CD4-positive, alpha-beta T cell (primary cell): ENCODE data around the gene RBM28. TPM values are rescaled to one million over a fixed set of nuclear protein-coding genes. Genes with fewer than 3 reads are reported as not detected.

Experiments used
- ATAC-seq: fragments of 200-7000 bp; cut with Tn5 transposase; one replicate; pipeline ENCODE4 v1.10.0; 2022; ENCODE audit warnings: mild to moderate bottlenecking; ENCODE audit not compliant: poor library complexity
- CTCF ChIA-PET: fragments of 350-600 bp; sonication (Branson Sonifier 250); formaldehyde crosslinking; loops from one replicate; lab custom pipeline; 2021; ENCODE audit warnings: antibody characterized with exemption, inconsistent platforms; lab: Charles Lee
- POLR2A ChIA-PET: fragments of 350-600 bp; sonication (Branson Sonifier 250); formaldehyde crosslinking; loops from one replicate; lab custom pipeline; 2021; ENCODE audit warnings: antibody characterized with exemption, inconsistent platforms; lab: Charles Lee
- DNase-seq, 14 experiments: peaks; one replicate each; pipeline ENCODE4 v3.0.0-alpha.2; 2013 to 2020; ENCODE audit warnings: mixed read lengths in 2 of 14
- H3K27ac ChIP-seq, 2 donors: one replicate each; pipeline versions ENCODE4 v1.5.1 to v1.7.0; 2013; ENCODE audit warnings: low read length in 2 of 2, low read depth in 1 of 2, mild to moderate bottlenecking in 1 of 2
- H3K27me3 ChIP-seq, 2 experiments: 1 replicate in 1 of 2; 2 replicates in 1 of 2; pipeline versions ENCODE4 v1.6.1 to v1.7.0; 2013; ENCODE audit warnings: low read length in 2 of 2, control low read depth in 1 of 2, mild to moderate bottlenecking in 1 of 2, moderate library complexity in 1 of 2; ENCODE audit not compliant: insufficient read depth in 2 of 2, control insufficient read depth in 1 of 2
- H3K36me3 ChIP-seq: one replicate; pipeline ENCODE4 v1.6.1; 2013; ENCODE audit warnings: low read length, control low read depth; ENCODE audit not compliant: insufficient read depth
- H3K4me1 ChIP-seq: one replicate; pipeline ENCODE4 v1.6.1; 2013; ENCODE audit warnings: low read length, control low read depth; ENCODE audit not compliant: insufficient read depth
- H3K4me3 ChIP-seq: one replicate; pipeline ENCODE4 v1.5.1; 2013; ENCODE audit warnings: mild to moderate bottlenecking, low read length, moderate library complexity
- H3K9me3 ChIP-seq, 2 experiments: 1 replicate in 1 of 2; 2 replicates in 1 of 2; pipeline versions ENCODE4 v1.6.1 to v1.7.0; 2013; ENCODE audit warnings: low read length in 2 of 2, mild to moderate bottlenecking in 2 of 2, control low read depth in 1 of 2, moderate library complexity in 1 of 2; ENCODE audit not compliant: control insufficient read depth in 1 of 2, insufficient read depth in 1 of 2
- H3K27ac Mint-ChIP-seq: one replicate; pipeline ENCODE4 v1.8.0; 2020; ENCODE audit warnings: mixed read lengths
- H3K27me3 Mint-ChIP-seq: one replicate; pipeline ENCODE4 v1.8.0; 2021; ENCODE audit warnings: mixed read lengths
- H3K36me3 Mint-ChIP-seq: one replicate; pipeline ENCODE4 v1.8.0; 2021; ENCODE audit warnings: low read depth, mixed read lengths
- H3K4me1 Mint-ChIP-seq: one replicate; pipeline ENCODE4 v1.8.0; 2021; ENCODE audit warnings: low read depth, mixed read lengths
- H3K4me3 Mint-ChIP-seq: one replicate; pipeline ENCODE4 v1.8.0; 2020; ENCODE audit warnings: mild to moderate bottlenecking, mixed read lengths
- H3K9me3 Mint-ChIP-seq: one replicate; pipeline ENCODE4 v1.8.0; 2020; ENCODE audit warnings: mixed read lengths
- CTCF ChIP-seq: fragments of 200-600 bp; IDR thresholded peaks from one replicate; pipeline ENCODE4 v1.8.0; 2022; ENCODE audit warnings: antibody characterized with exemption, mild to moderate bottlenecking
- intact Hi-C, 2 experiments: fragments of 100-400 bp; cut with DNase I in 1 of 2; cut with micrococcal nuclease in 1 of 2; formaldehyde crosslinking; loops; one replicate each; pipeline versions ENCODE4 v1.15.1 to v1.9.0; 2023 to 2025; cut with DNase I, micrococcal nuclease
- total RNA-seq, 174 experiments: library from RNA in 2 of 174; stranded (reverse) in 2 of 174; gene quantifications; one replicate each; pipeline ENCODE4 v1.2.3 and lab custom pipeline; 2021 to 2026

RBM28 gene
- total RNA-seq, 2 experiments from 2014 or later = 10.1 to 10.5 TPM

GRCh38 chr7:128381161-128381821 lies 37.6 kb upstream of the RBM28 start:
- Histone ChIP-seq H3K4me1 (peaks cover 5% of the 10 kb centered on the region), H3K9me3 (no peaks in the 10 kb centered on the region), H3K27me3 (no peaks in the 10 kb centered on the region), H3K36me3 (no peaks in the 10 kb centered on the region), H3K27ac (no peak overlapping the region), H3K4me3 (no peak overlapping the region)
- ATAC-seq (no peak), DNase-seq (peak in 8 of 14 experiments; percentile 12 to 54 (median 24))
- Mint-ChIP-seq H3K27me3 (no peaks in the 10 kb centered on the region), H3K4me1 (no peaks in the 10 kb centered on the region), H3K4me3 (no peak overlapping the region), H3K9me3 (no peaks in the 10 kb centered on the region), H3K36me3 (no peaks in the 10 kb centered on the region), H3K27ac (no peak overlapping the region)
- peak; percentile 46 for TF ChIP-seq CTCF
- ChIA-PET CTCF (interaction anchor here (1.3 kb wide), 1 partner anchor 37 kb away, joined by 3 read pairs; the partner anchor contains the start of gene RBM28), POLR2A (no interaction called here)
- intact Hi-C loops = loop anchor here in 1 of 2 experiments (1.0 to 5.0 kb wide), 2 partner anchors 31 to 721 kb away; no protein-coding TSS in a partner anchor

- no peak overlapping the region for H3K27ac ChIP-seq
- H3K4me1 Mint-ChIP-seq = no peaks in the 10 kb centered on the region
- no peaks in the 10 kb centered on the region for H3K36me3 ChIP-seq
- intact Hi-C loops = loop anchor here in 1 of 2 experiments (1.0 to 5.0 kb wide), 2 partner anchors 30 to 722 kb away; no protein-coding TSS in a partner anchor
- CTCF ChIA-PET = interaction anchor here (1.3 kb wide), 1 partner anchor 37 kb away, joined by 3 read pairs; the partner anchor contains the start of gene RBM28
- no peaks in the 10 kb centered on the region for H3K36me3 Mint-ChIP-seq
- H3K27me3 ChIP-seq = no peaks in the 10 kb centered on the region
- DNase-seq (peak in 1 of 14 experiments; percentile 4), ATAC-seq (no peak)
- no peaks in the 10 kb centered on the region for H3K9me3 ChIP-seq
- H3K4me3 Mint-ChIP-seq = no peak overlapping the region
- POLR2A ChIA-PET = no interaction called here
- H3K4me1 ChIP-seq = peaks cover 5% of the 10 kb centered on the region
- H3K27me3 Mint-ChIP-seq = no peaks in the 10 kb centered on the region
- TF ChIP-seq CTCF = no peak
- no peak overlapping the region for H3K4me3 ChIP-seq
- no peaks in the 10 kb centered on the region for H3K9me3 Mint-ChIP-seq
- H3K27ac Mint-ChIP-seq = no peak overlapping the region
These were observed 36.9 kb upstream of the RBM28 start for GRCh38 chr7:128380483-128381106.

- no peaks in the 10 kb centered on the region for H3K36me3 Mint-ChIP-seq
- Histone ChIP-seq H3K27me3 (no peaks in the 10 kb centered on the region), H3K36me3 (no peaks in the 10 kb centered on the region), H3K4me3 (no peak overlapping the region), H3K4me1 (peaks cover 5% of the 10 kb centered on the region), H3K9me3 (no peaks in the 10 kb centered on the region), H3K27ac (no peak overlapping the region)
- DNase-seq = peak in 1 of 14 experiments; percentile 1
- intact Hi-C loops = loop anchor here in 1 of 2 experiments (5.0 kb wide), 1 partner anchor 722 kb away; no protein-coding TSS in a partner anchor
- TF ChIP-seq CTCF = no peak
- no peaks in the 10 kb centered on the region for H3K9me3 Mint-ChIP-seq
- ChIA-PET CTCF (no interaction called here), POLR2A (no interaction called here)
- ATAC-seq = no peak
- no peaks in the 10 kb centered on the region for H3K27me3 Mint-ChIP-seq
- no peak overlapping the region for H3K4me3 Mint-ChIP-seq
- H3K27ac Mint-ChIP-seq = no peak overlapping the region
- no peaks in the 10 kb centered on the region for H3K4me1 Mint-ChIP-seq
These were observed 36.3 kb upstream of the RBM28 start for GRCh38 chr7:128379900-128380479.
